GM18951 (cell line): ENCODE results near the gene PDZRN3.

Experiments
- POLR2A ChIP-seq: IDR thresholded peaks from 4 replicates; pipeline ENCODE4 v1.6.1; 2011; ENCODE audit warnings: mild to moderate bottlenecking; ENCODE audit not compliant: insufficient read length, insufficient read depth; ENCODE audit errors: extremely low read depth
- in situ Hi-C: fragments of 300-500 bp; cut with MboI; formaldehyde crosslinking; loops from one replicate; pipeline ENCODE4 v1.12.0; 2022; ENCODE audit warnings: low sequenced_read_pairs, mixed read lengths, inconsistent platforms; ENCODE audit not compliant: unreplicated experiment

Gene PDZRN3

DNA sequence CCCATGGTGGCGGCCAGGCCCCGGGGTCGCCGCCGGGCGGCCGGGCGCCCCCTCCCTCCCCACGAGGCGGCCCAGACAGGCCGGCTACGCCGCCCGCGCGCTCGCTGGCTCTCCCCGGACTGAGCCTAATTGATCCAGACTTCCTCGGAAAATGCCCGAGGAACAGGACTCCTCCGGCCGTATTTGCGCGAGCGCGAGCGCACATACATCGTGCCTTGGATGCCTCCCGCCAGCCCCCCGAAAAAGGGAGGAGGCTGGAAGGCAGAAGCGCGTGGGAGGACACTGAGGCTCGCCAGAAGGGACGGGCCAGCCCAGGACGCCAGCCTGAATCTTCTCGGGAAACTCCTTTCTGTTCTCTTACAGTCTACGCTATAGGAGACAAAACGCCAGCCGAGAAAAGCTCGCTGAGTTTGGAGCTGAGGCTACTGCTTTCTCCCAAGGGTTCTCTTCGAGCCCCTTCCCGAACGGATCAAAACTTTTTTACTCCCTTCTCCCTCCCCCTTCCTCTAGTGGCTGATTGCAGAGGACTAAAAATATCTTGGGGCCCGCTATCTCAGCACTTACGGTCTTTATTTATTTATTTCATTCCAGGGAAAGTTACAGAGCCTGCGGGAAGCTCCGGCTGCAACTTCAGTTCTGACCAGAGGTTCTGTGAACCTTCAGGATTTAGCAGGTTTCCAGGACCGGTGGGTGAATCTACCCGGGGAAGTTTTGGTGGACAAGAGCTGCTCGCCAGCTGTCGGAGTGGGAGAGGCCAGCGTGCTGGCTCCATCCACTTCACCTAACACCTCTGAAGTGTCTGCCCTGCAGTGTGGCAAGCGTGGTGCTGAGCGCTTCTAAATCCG, at the start of gene PDZRN3:
PDZRN3 (minus strand) TSS at position 121 of the 845 bp plus-strand sequence.
- TF ChIP-seq POLR2A, result no peak
- in situ Hi-C loops, result no loop called here

DNA sequence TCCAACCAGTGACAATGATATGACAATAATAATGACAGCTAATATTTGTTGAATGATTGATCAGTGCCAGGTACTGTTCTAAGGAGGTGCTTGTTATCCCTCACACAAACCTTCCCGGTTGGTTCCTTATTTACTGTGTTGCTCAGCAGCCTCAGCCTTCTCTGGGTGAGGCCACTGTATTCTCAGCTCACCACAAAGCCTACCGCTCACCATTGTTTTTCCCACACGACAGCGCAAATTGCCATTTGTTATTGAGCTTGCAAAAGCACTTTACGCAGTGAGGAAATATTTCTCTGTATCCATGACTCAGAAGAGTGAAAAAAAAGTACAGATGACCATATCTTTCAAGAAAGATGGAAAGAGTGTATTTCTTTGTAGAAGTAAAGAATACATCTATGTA, 49.5 kb upstream of the PDZRN3 start:
- no peak for TF ChIP-seq POLR2A
- in situ Hi-C loops, result no loop called here

DNA sequence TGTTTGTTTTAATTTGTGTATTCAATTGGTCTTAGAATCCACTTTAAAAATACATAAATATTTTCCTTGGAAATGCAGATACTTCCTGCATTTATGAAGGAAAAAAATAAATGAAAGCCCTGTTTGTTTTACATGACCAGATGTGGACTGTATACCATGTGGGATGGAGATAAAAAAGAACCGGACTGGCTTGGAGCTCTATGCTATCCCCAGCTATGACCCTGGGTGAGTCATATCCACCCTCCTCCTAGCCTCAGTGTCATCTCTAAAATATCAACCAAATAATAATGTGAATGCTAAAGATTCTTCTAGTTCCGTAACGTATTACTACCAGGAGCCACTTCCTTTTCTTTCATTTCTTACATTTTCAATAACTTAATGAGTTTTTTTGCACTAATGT, 44.5 kb upstream of the PDZRN3 start:
- in situ Hi-C loops, result no loop called here
- TF ChIP-seq POLR2A, result no peak

DNA sequence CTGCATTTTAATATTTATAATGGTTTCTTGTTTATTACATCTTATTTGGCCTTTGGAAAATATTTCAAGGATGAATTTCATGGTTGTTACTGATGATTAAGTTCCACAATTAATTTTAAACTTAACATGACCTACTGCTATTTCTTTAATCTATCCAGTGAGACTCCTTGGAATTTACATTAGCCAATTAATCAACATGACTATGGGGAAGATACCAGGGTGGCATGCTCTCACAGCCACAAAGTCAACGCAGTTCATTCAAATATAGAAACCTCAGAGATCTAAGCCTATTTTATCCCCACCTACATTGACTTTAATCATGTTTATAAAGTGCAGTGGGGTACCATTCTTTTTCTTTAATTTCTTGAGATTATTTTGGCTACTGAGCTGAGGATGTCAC, 43.6 kb upstream of the PDZRN3 start:
- in situ Hi-C loops, result no loop called here
- no peak for TF ChIP-seq POLR2A

DNA sequence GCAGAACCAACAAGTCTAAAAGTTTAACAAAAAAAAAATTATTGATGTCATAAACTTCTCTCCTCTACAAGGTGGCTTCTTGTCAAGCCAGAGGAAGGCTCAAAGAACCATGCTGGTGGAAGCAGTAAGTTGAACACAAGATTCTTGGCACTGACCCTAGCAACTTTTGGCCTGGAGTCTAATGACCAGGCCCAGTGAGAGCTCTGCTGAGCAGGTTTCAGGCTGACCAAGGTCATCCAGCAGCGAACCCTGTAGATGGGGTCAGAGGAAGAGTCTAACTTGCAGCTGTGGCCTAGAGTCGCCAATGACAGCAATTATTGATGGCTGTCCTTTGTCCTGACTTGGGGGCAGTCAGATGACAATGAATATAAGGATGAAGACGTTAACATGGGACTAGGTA, 43.1 kb upstream of the PDZRN3 start:
- TF ChIP-seq POLR2A, result no peak
- in situ Hi-C loops, result no loop called here

DNA sequence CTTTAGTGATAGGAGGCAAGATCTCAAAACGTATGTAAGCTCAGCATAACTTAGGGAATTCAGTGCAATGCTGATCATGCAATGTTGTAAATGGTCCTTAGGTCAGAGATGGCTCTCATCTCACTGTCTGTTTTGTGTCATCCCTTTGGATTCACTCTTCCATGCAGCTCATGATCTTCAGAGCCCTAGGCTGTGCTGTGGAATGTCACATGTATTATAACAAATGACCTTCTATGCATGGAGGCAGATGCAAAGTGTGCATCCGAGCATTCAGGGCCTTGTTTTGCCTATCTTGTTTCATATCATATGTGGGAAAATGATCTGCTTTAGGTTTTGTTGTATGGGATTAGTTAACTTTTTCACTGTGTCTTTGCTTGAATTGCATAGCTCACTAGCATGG, 40.5 kb upstream of the PDZRN3 start:
- in situ Hi-C loops, result no loop called here

DNA sequence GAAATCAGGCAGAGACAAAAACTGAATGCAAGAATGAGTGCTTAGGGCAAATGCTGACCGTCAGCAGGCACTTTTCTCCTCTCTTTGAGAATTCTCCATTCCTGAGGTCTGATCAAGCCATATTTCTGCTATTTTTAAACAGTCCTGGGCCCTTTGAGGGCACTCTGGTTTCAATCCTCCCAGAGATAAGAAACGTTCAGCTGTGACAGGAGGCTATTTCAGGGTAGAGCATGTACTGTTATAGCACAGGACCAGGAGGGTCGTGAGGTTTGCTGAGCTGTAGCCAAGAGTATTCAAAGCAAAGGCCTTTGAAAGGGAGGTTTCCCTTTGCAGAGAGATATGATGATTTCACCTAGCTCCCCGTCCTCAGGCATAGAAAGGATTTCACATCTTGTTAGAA, 39.6 kb upstream of the PDZRN3 start:
- in situ Hi-C loops, result no loop called here
- no peak for TF ChIP-seq POLR2A

More for the DNA sequence above, 40.5 kb upstream of the PDZRN3 start:
- no peak for TF ChIP-seq POLR2A

DNA sequence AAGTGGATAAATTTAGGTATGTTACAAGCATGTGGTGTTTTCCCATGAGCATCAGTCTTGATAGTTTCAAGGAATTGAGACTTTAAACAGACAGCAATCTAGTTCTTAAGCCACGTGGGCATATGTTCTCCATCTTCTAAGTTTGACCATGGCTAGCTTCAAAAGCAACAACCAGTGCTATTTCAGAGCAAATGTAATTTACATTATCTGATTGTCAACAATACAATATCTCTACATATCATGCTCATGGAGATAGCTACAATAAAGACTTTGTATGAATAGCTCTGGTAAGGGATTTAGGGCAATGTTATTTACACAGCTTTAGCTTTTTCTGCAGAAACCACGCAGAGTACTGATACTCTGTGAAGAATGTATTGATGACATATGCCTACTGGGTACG, 38.8 kb upstream of the PDZRN3 start:
- in situ Hi-C loops, result no loop called here
- no peak for TF ChIP-seq POLR2A

DNA sequence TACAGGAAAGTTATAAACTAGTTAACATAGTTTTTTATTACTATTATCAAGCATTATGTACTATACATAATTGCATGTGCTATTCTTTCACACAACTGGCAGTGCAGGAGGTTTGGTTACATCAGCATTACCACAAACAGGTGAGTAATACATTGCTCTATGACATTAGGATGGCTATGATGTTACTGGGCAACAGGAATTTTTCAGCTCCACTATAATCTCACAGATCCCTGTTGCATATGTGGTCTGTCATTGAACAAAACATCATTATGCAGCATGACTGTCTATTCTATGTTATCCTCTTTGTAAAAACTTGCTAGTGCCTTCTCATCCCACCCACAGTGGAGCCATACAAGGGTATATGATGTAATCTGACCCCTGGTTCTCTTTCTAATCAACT, 36.5 kb upstream of the PDZRN3 start:
- TF ChIP-seq POLR2A, result no peak
- in situ Hi-C loops, result no loop called here

DNA sequence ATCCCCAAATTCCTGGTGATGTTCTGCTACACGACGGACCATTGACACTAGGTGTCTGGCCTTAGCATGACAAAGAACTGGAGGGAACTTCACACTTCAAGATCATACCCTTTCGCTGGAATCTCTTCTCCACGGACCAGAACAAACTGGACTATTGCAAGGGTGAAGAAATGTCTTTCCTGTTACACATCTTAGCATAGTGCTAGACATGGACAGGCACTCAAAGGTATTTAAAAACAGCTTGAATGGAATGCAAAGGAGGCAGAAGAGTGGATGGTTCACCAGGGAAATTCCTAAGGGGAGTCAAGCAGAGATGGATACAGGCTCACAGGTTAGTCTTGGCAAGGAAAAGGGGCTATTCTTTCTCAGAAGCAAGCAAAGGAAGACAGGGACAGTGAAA, 33.5 kb upstream of the PDZRN3 start:
- TF ChIP-seq POLR2A, result no peak
- in situ Hi-C loops, result no loop called here

DNA sequence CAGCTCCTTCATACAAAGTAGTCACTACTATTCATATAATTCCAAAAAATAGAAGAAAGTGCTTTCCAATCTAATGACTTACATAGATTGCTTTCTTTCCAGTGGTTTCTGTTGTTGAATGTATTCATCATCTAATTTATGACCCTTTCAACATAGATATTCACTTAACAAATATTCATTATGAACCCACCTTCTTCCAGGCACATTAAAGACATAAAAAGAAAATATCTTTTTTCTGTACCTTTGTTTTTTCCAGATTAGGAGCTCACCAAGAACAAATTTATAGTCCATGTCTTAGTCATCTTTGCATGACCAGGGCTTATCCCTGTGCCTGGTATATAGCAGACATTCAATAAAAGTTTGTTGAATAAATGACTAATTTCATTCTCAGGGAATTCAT, 32.4 kb upstream of the PDZRN3 start:
- TF ChIP-seq POLR2A, result no peak
- in situ Hi-C loops, result no loop called here

DNA sequence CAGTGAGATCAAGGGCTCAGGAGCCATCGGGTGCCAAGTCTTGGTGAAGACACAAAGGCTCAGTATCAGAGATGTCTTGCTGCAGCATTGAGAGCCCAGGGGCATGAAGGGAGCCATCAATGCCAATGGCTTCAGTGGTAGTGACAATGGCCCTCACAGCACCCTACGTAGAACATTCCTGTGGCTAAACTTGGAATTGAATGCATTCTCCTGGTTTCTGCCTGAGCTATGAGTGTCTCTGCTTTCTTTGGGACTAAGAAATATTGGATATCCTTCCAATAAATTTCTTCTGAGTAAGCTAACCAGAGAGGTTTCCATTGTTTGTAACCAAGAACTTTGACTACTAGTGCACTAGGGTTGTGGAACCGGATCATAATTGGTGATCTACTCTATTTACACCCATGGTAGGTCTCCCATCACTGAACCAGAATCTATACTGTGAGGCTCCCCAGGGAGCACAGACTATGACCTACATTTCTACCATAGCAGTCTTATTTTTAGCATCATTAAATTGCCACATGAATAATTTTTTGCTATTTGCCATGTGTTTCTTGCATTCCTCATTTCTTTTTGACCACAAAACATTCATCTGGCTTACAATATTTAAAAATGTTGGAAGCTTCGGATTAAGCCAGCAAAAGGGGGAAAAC, 31.6 kb upstream of the PDZRN3 start:
- in situ Hi-C loops, result no loop called here
- TF ChIP-seq POLR2A, result no peak

DNA sequence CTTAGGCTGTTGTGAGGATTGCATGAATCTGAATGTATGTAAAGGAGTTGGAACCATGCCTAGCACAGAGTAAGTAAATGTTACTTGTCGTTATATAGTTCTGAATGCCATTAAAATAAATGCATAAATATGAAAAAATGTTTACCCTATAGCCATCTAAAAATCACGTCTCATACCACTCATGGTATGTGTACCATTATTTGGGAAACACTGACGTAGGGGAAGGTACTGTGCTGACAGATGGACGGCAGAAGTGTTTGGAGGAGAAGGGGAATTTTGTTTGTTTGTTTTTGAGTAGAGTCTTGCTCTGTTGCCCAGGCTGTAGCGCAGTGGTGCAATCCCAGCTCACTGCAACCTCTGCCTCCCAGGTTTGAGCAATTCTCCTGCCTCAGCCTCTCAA, 30.5 kb upstream of the PDZRN3 start:
- TF ChIP-seq POLR2A, result no peak
- in situ Hi-C loops, result no loop called here

DNA sequence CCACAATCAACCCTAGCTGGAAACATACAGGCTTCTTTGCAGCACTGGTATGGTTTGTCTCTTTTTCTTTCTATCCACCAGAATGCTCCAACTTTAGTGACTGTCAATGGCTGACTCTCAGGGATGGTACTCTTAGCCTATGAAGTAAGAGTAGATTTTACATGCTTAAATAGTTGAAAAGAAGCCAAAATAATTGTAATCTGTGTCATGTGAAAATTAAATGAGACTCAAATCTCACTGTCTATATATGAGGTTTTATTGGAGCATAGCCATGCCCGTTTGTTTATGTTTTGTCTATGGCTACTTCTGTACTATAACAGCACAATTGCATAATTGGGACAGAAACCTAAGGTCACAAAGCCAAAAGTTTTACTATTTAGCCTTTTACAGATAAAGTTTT, 29.1 kb upstream of the PDZRN3 start:
- in situ Hi-C loops, result no loop called here
- TF ChIP-seq POLR2A, result no peak
